Endodermal cell (in vitro differentiated cells): ENCODE data around the gene TTF2. TPM values are rescaled to one million over a fixed set of nuclear protein-coding genes. Genes with fewer than 3 reads are reported as not detected.

Source experiments
- DNase-seq: peaks from one replicate; pipeline ENCODE4 v3.0.0-alpha.2; 2017
- H3K27ac ChIP-seq: 2 replicates; pipeline ENCODE4 v1.5.1; 2013; ENCODE audit warnings: mild to moderate bottlenecking, low read depth, low read length, moderate library complexity
- H3K27me3 ChIP-seq: 2 replicates; pipeline ENCODE4 v1.6.1; 2013; ENCODE audit warnings: mild to moderate bottlenecking, low read length, moderate library complexity; ENCODE audit not compliant: insufficient read depth, control insufficient read depth, poor library complexity, severe bottlenecking
- H3K36me3 ChIP-seq: 2 replicates; pipeline ENCODE4 v1.7.0; 2013; ENCODE audit warnings: mild to moderate bottlenecking, low read length, moderate library complexity; ENCODE audit not compliant: control insufficient read depth, insufficient read depth
- H3K4me1 ChIP-seq: one replicate; pipeline ENCODE4 v1.7.0; 2013; ENCODE audit warnings: low read length; ENCODE audit not compliant: control insufficient read depth, insufficient read depth
- H3K4me3 ChIP-seq: 2 replicates; pipeline ENCODE4 v1.5.1; 2013; ENCODE audit warnings: mild to moderate bottlenecking, low read length, moderate library complexity
- H3K9ac ChIP-seq: 2 replicates; pipeline ENCODE4 v1.6.1; 2013; ENCODE audit warnings: mild to moderate bottlenecking, low read length, moderate library complexity; ENCODE audit not compliant: poor library complexity, severe bottlenecking; ENCODE audit errors: extremely low read depth
- H3K9me3 ChIP-seq: 2 replicates; pipeline ENCODE4 v1.6.1; 2013; ENCODE audit warnings: mild to moderate bottlenecking, low read length, moderate library complexity; ENCODE audit not compliant: control insufficient read depth
- H3K27ac Mint-ChIP-seq: 2 replicates; pipeline ENCODE4 v1.8.0; 2020; ENCODE audit warnings: mixed read lengths
- H3K27me3 Mint-ChIP-seq: 2 replicates; pipeline ENCODE4 v1.8.0; 2021; ENCODE audit warnings: mild to moderate bottlenecking, mixed read lengths; ENCODE audit not compliant: insufficient read depth
- H3K36me3 Mint-ChIP-seq: 2 replicates; pipeline ENCODE4 v1.8.0; 2020; ENCODE audit warnings: low read depth, mixed read lengths
- H3K4me1 Mint-ChIP-seq: 2 replicates; pipeline ENCODE4 v1.8.0; 2020; ENCODE audit warnings: mixed read lengths
- H3K4me3 Mint-ChIP-seq: 2 replicates; pipeline ENCODE4 v1.8.0; 2020; ENCODE audit warnings: mild to moderate bottlenecking, moderate library complexity, mixed read lengths
- H3K9me3 Mint-ChIP-seq: 2 replicates; pipeline ENCODE4 v1.8.0; 2020; ENCODE audit warnings: mild to moderate bottlenecking, mixed read lengths
- WGBS, 2 experiments: methylation state at CpG; one replicate each; pipeline versions ENCODE4 v1.1.5 to v1.1.7; 2013; ENCODE audit warnings: missing lambda C conversion rate in 2 of 2, mixed read lengths in 1 of 2; ENCODE audit not compliant: insufficient coverage in 1 of 2, insufficient read length in 1 of 2; 5-methylcytosine and 5-hydroxymethylcytosine counted together
- total RNA-seq, 2 donors: library from RNA; stranded (reverse); fragmentation: NEBNext Ultra II Directional in 1 of 2; extraction: Animal tissue kit (Norgen Biotek cat#: 25700) in 1 of 2; gene quantifications; 2 replicates in 1 of 2; 3 replicates in 1 of 2; pipeline ENCODE4 v1.2.1, GENCODE V29; 2021
- TF ChIP-seq, protein P1 (sequence below): fragments of 200-600 bp; sonication (generic); conservative IDR thresholded peaks from 2 replicates; pipeline ENCODE4 v1.5.0; 2021; ENCODE audit warnings: antibody characterized with exemption, mild to moderate bottlenecking

TTF2 gene
- total RNA-seq, 2 donors from 2014 or later, result 70.9 to 71.9 TPM

DNA sequence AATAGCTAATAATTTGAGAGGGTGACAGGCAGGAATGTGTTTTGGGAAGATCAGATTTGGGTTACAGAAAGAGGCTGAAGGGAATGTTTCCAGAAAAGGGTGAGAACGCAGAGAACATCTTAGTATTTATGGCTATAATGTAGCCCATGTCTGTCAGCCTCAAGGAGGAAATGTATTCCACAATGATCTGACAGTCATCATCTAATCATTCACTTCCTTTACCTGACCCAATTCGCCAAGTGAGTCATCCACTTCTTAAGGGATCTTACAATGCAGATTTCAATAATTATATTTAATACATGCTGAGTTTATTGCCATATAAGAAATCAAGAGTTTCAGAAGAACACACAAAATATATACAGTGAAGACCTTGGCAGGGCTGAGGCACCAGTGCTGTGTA, 50.6 kb downstream of the TTF2 start:
- no peak overlapping the region for H3K9ac ChIP-seq
- 88% methylated on average over 1 of the region's 2 CpGs; no CpG with 5 or more reads in 1 of the 2 experiments for WGBS, 2 experiments
- H3K4me1 Mint-ChIP-seq, result peaks cover 4% of the 10 kb centered on the region
- TF ChIP-seq, protein P1, sequence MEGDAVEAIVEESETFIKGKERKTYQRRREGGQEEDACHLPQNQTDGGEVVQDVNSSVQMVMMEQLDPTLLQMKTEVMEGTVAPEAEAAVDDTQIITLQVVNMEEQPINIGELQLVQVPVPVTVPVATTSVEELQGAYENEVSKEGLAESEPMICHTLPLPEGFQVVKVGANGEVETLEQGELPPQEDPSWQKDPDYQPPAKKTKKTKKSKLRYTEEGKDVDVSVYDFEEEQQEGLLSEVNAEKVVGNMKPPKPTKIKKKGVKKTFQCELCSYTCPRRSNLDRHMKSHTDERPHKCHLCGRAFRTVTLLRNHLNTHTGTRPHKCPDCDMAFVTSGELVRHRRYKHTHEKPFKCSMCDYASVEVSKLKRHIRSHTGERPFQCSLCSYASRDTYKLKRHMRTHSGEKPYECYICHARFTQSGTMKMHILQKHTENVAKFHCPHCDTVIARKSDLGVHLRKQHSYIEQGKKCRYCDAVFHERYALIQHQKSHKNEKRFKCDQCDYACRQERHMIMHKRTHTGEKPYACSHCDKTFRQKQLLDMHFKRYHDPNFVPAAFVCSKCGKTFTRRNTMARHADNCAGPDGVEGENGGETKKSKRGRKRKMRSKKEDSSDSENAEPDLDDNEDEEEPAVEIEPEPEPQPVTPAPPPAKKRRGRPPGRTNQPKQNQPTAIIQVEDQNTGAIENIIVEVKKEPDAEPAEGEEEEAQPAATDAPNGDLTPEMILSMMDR, result no peak
- no peaks in the 10 kb centered on the region for H3K9me3 ChIP-seq
- no peak overlapping the region for H3K4me3 ChIP-seq
- H3K27ac Mint-ChIP-seq, result no peak overlapping the region
- no peak overlapping the region for H3K27ac ChIP-seq
- H3K4me1 ChIP-seq, result no peaks in the 10 kb centered on the region
- H3K27me3 ChIP-seq, result no peaks in the 10 kb centered on the region
- no peak for DNase-seq
- H3K9me3 Mint-ChIP-seq, result no peaks in the 10 kb centered on the region
- H3K4me3 Mint-ChIP-seq, result no peak overlapping the region
- peaks cover 56% of the 10 kb centered on the region for H3K36me3 Mint-ChIP-seq
- no peaks in the 10 kb centered on the region for H3K27me3 Mint-ChIP-seq
- peaks cover 53% of the 10 kb centered on the region for H3K36me3 ChIP-seq

DNA sequence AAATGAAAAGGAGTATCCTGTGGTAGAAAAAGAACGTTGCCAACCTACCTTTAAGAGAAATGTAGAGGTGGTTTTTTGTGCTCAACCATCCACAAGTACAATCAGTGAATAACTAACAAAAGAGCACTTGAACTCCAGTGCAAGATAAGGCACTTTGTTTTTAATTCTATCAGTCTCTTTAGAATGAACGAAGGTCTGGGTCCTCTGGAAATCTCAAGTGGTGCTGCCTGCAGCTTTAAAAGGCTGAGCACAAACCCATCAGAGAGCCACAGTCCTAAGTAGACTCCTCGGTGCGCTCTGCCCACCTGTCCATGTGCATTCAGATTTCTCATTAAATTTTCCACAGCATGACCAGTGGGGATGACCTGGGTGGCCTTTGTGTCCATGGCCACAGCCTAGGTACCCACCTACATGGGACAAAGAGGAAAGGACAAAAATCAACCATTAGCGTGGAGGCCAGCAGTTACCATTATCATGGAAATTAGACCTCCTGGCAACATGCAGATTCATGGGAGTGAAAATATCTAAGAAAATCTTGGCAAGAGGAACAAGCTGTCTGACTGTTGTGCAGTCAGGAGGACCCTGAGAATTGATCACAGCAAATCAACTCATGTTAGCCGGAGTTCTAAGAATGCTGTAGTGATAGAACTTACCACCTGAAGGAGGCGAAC, 52.1 kb downstream of the TTF2 start:
- DNase-seq, result no peak
- Histone ChIP-seq H3K9ac (no peak overlapping the region), H3K27me3 (no peaks in the 10 kb centered on the region), H3K27ac (peak overlapping the region; percentile 76), H3K4me1 (no peaks in the 10 kb centered on the region), H3K4me3 (no peak overlapping the region), H3K36me3 (peaks cover 47% of the 10 kb centered on the region), H3K9me3 (no peaks in the 10 kb centered on the region)
- TF ChIP-seq, protein P1, result no peak
- Mint-ChIP-seq H3K4me3 (no peak overlapping the region), H3K27ac (peak overlapping the region; percentile 27), H3K36me3 (peaks cover 57% of the 10 kb centered on the region), H3K27me3 (no peaks in the 10 kb centered on the region), H3K9me3 (no peaks in the 10 kb centered on the region), H3K4me1 (peaks cover 9% of the 10 kb centered on the region)
- 88 to 96% methylated on average over 3 to 7 of the region's 7 CpGs for WGBS, 2 experiments

DNA sequence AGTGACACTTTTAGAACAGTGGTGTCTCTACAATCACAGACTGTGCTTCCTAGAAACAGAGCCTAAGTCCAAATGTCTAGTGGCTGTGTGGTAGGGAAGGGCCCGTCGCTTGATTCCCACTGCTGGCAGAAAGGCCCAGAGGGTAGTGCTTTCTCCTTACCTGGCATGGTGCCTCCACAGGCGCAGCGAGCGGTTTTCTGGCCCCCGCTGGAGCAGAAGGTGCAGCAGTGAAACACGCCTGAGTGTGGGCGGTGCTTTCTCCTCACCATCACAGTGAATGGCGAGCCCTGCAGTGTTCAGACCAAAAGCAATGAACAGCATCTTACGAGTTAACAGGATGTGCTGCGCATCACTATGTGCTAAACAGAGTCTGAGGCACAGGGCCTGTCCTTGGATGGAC, 53.1 kb downstream of the TTF2 start:
- Mint-ChIP-seq H3K36me3 (peaks cover 59% of the 10 kb centered on the region), H3K9me3 (no peaks in the 10 kb centered on the region), H3K27me3 (no peaks in the 10 kb centered on the region), H3K27ac (no peak overlapping the region), H3K4me1 (peaks cover 9% of the 10 kb centered on the region), H3K4me3 (no peak overlapping the region)
- no peak overlapping the region for H3K27ac ChIP-seq
- WGBS, 2 experiments, result 94 to 97% methylated on average over 10 to 11 of the region's 11 CpGs
- DNase-seq, result no peak
- H3K4me1 ChIP-seq, result no peaks in the 10 kb centered on the region
- TF ChIP-seq, protein P1, result no peak
- H3K9ac ChIP-seq, result no peak overlapping the region
- H3K9me3 ChIP-seq, result no peaks in the 10 kb centered on the region
- no peaks in the 10 kb centered on the region for H3K27me3 ChIP-seq
- no peak overlapping the region for H3K4me3 ChIP-seq
- peaks cover 46% of the 10 kb centered on the region for H3K36me3 ChIP-seq
